KMS-11 (cell line): ENCODE data around the gene FNDC3B.

Source experiments
- H2AFZ ChIP-seq: fragments of 200-600 bp; sonication (generic); 2 replicates; pipeline ENCODE4 v1.6.1; 2016; ENCODE audit warnings: antibody characterized with exemption, mixed run types, low read depth
- H3K27ac ChIP-seq: fragments of 200-600 bp; sonication (generic); 2 replicates; pipeline ENCODE4 v1.6.1; 2016; ENCODE audit warnings: mild to moderate bottlenecking, mixed run types
- H3K27me3 ChIP-seq: fragments of 200-600 bp; sonication (generic); 2 replicates; pipeline ENCODE4 v1.6.1; 2017; ENCODE audit warnings: mild to moderate bottlenecking, low read depth, mixed run types, moderate library complexity; ENCODE audit not compliant: insufficient read depth
- H3K36me3 ChIP-seq: fragments of 200-600 bp; sonication (generic); 2 replicates; pipeline ENCODE4 v1.6.1; 2017; ENCODE audit warnings: mild to moderate bottlenecking, mixed run types; ENCODE audit not compliant: insufficient read depth
- H3K4me1 ChIP-seq: fragments of 200-600 bp; sonication (generic); 2 replicates; pipeline ENCODE4 v1.6.1; 2016; ENCODE audit warnings: mild to moderate bottlenecking, low read depth, mixed run types; ENCODE audit not compliant: poor library complexity, severe bottlenecking
- H3K4me2 ChIP-seq: fragments of 200-600 bp; sonication (generic); 2 replicates; pipeline ENCODE4 v1.7.0; 2016; ENCODE audit warnings: mild to moderate bottlenecking, mixed run types
- H3K4me3 ChIP-seq: fragments of 200-600 bp; sonication (generic); IDR thresholded peaks from 2 replicates; pipeline ENCODE4 v1.6.1; 2017; ENCODE audit warnings: low read depth, low read length, mixed read lengths; ENCODE audit not compliant: insufficient read depth
- H3K79me2 ChIP-seq: fragments of 200-600 bp; sonication (generic); 2 replicates; pipeline ENCODE4 v1.6.1; 2016; ENCODE audit warnings: low read depth, mixed run types; ENCODE audit not compliant: insufficient read depth
- H3K9ac ChIP-seq: fragments of 200-600 bp; sonication (generic); 2 replicates; pipeline ENCODE4 v1.6.1; 2016; ENCODE audit warnings: mild to moderate bottlenecking, mixed run types
- H4K20me1 ChIP-seq: fragments of 200-600 bp; sonication (generic); 2 replicates; pipeline ENCODE4 v1.6.1; 2016; ENCODE audit warnings: mild to moderate bottlenecking, mixed run types; ENCODE audit not compliant: insufficient read depth
- TF ChIP-seq, protein P1 (sequence below): fragments of 200-600 bp; sonication (generic); conservative IDR thresholded peaks from 2 replicates; pipeline ENCODE4 v1.6.1; 2017; ENCODE audit warnings: low read depth, mild to moderate bottlenecking, antibody characterized with exemption, low read length, moderate library complexity, mixed read lengths

Gene FNDC3B

GRCh38 chr3:172132159-172132586, 92.8 kb downstream of the FNDC3B start:
- Histone ChIP-seq H3K4me2 (peak overlapping the region; percentile 7; the same call in 1 of the 2 replicates), H2AFZ (no peak overlapping the region), H3K9ac (no peak overlapping the region), H3K4me3 (no peak overlapping the region), H3K27ac (no peak overlapping the region), H3K4me1 (peaks cover 98% of the 10 kb centered on the region), H3K36me3 (no peaks in the 10 kb centered on the region), H4K20me1 (peaks cover 9% of the 10 kb centered on the region), H3K79me2 (peaks cover 90% of the 10 kb centered on the region), H3K27me3 (no peaks in the 10 kb centered on the region)
- TF ChIP-seq, protein P1, sequence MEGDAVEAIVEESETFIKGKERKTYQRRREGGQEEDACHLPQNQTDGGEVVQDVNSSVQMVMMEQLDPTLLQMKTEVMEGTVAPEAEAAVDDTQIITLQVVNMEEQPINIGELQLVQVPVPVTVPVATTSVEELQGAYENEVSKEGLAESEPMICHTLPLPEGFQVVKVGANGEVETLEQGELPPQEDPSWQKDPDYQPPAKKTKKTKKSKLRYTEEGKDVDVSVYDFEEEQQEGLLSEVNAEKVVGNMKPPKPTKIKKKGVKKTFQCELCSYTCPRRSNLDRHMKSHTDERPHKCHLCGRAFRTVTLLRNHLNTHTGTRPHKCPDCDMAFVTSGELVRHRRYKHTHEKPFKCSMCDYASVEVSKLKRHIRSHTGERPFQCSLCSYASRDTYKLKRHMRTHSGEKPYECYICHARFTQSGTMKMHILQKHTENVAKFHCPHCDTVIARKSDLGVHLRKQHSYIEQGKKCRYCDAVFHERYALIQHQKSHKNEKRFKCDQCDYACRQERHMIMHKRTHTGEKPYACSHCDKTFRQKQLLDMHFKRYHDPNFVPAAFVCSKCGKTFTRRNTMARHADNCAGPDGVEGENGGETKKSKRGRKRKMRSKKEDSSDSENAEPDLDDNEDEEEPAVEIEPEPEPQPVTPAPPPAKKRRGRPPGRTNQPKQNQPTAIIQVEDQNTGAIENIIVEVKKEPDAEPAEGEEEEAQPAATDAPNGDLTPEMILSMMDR, result no peak

- H3K4me3 ChIP-seq, result no peak overlapping the region
- TF ChIP-seq, protein P1, result no peak
- no peaks in the 10 kb centered on the region for H3K27me3 ChIP-seq
- peaks cover 98% of the 10 kb centered on the region for H3K4me1 ChIP-seq
- H4K20me1 ChIP-seq, result peaks cover 9% of the 10 kb centered on the region
- no peak overlapping the region for H2AFZ ChIP-seq
- H3K4me2 ChIP-seq, result peak overlapping the region; percentile 7; the same call in 1 of the 2 replicates
- peaks cover 2% of the 10 kb centered on the region; the same call in 1 of the 2 replicates for H3K36me3 ChIP-seq
- peaks cover 88% of the 10 kb centered on the region for H3K79me2 ChIP-seq
- no peak overlapping the region for H3K27ac ChIP-seq
- H3K9ac ChIP-seq, result no peak overlapping the region
Measured at GRCh38 chr3:172132721-172133311, 93.4 kb downstream of the FNDC3B start.

GRCh38 chr3:172133838-172134237, 94.5 kb downstream of the FNDC3B start:
- no peak overlapping the region for H2AFZ ChIP-seq
- no peak overlapping the region for H3K9ac ChIP-seq
- no peak overlapping the region for H3K27ac ChIP-seq
- no peak overlapping the region for H3K4me3 ChIP-seq
- peaks cover 100% of the 10 kb centered on the region for H3K4me1 ChIP-seq
- peaks cover 9% of the 10 kb centered on the region; the same call in 1 of the 2 replicates for H3K36me3 ChIP-seq
- H3K79me2 ChIP-seq, result peaks cover 88% of the 10 kb centered on the region; the same call in 1 of the 2 replicates
- no peaks in the 10 kb centered on the region for H3K27me3 ChIP-seq
- H3K4me2 ChIP-seq, result peak overlapping the region; percentile 33; the same call in 1 of the 2 replicates
- TF ChIP-seq, protein P1, result no peak
- H4K20me1 ChIP-seq, result peaks cover 9% of the 10 kb centered on the region

- Histone ChIP-seq H3K27ac (no peak overlapping the region), H3K4me2 (peak overlapping the region; percentile 33; the same call in 1 of the 2 replicates), H3K9ac (no peak overlapping the region), H4K20me1 (peaks cover 7% of the 10 kb centered on the region), H3K4me3 (no peak overlapping the region), H3K4me1 (peaks cover 100% of the 10 kb centered on the region), H2AFZ (no peak overlapping the region), H3K27me3 (no peaks in the 10 kb centered on the region), H3K36me3 (peaks cover 9% of the 10 kb centered on the region; the same call in 1 of the 2 replicates), H3K79me2 (peaks cover 88% of the 10 kb centered on the region; the same call in 1 of the 2 replicates)
- TF ChIP-seq, protein P1, result no peak
Measured at GRCh38 chr3:172134352-172134751, 95.0 kb downstream of the FNDC3B start.
